HG03457 (cell line): ENCODE data around the gene BPIFB2.

Source experiments
- ATAC-seq: cut with Tn5 transposase; IDR thresholded peaks from one replicate; pipeline ENCODE4 v1.9.1; 2021; ENCODE audit warnings: moderate number of reproducible peaks; ENCODE audit not compliant: unreplicated experiment

Gene BPIFB2

DNA sequence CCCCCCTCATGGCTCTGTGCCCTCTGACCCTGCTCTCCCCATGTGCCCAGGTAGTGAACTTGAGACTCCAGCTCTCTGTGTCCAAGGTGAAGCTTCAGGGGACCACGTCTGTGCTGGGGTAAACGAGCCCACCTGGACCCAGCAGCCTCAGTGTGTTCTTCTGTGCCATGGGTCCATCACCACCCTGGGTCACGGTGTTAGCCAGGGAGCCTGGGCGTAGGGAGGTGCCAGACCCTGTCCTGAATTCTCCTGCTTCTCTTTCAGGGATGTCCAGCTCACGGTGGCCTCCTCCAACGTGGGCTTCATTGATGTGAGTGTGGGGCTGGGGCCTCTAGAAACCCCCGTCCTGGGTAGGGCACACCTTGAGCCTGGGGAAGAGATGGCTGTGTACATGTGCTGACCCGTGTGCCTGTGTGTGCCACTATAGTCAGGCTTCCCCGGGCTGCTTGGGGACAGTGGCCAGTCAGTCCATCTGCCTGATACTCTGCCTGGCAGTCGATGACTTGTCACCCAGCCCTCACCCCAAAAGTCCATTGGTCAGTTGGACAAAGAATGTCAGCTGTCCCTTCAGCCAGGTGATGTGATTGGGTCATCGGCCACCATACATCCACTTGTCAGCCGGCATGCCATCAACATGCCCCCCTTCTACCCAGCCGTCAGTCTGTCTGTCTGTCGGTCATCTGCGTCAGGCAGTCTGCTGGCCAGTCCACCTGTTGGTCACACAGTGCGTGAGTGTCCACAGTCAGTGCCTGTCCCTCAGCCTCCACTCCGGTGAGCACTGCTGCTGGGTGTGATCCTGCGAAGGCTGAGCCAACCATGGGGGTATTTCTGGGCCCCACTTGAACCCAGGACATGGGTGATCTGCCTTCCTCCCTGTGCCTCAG is 13.0 kb downstream of the BPIFB2 start:
- ATAC-seq: no peak

- no peak for ATAC-seq
Measured at GRCh38 chr20:33021879-33022278, 14.4 kb downstream of the BPIFB2 start.

DNA sequence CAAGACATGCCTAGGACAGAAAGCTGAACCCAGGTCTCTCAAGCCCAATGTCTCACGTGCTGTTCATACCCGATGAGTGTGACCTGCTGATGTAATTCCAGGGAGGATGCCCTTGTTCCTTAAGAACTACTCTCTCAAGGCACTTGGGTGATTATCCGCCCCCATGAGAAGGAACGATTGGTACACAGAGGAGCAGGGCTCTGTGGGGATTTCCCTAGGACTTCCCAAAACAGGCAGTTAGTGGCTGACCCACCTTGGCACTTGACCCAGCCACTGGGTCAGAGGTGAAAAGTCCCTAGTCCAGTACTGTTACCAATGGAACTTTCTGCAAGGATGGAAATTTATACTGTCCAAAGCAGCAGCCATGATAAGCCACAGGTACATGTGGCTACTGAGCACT is 14.8 kb downstream of the BPIFB2 start:
- no peak for ATAC-seq

DNA sequence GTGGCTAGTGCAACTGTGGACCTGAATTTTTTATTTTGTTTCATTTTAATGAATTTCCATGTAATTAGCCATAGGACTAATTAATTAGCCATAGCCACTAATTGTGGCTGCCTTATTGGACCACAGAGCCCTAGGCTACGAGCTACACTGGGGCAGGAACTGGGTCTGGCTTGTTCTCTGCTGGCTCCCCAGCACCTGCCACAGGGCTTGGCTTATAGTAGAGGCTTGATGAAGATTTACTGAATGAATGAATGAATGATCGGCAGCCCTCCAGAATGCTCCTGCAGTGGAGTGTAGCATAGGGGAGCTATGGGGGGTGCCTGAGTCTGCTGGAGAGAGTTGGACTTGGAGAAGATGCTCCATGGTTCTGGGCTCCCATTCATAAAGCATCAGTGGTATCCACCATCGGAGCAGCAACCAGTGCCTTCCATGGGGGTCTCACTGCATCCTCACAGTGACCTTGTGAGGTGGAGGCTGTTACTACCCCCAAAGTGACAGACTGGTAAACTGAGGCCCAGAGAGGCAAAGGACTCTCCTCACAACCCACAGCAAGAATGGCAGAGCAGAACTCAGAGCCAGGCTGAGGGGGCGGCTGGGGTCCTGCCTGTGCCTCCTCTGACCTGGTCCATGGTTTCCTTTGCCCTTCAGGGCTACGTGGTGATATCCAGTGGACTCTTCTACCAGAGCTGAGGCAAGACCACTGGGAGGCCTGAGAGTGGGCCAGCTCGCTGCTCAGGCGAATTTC is 15.4 kb downstream of the BPIFB2 start:
- ATAC-seq: no peak

GRCh38 chr20:33023439-33024242 is 16.1 kb downstream of the BPIFB2 start:
- no peak for ATAC-seq

DNA sequence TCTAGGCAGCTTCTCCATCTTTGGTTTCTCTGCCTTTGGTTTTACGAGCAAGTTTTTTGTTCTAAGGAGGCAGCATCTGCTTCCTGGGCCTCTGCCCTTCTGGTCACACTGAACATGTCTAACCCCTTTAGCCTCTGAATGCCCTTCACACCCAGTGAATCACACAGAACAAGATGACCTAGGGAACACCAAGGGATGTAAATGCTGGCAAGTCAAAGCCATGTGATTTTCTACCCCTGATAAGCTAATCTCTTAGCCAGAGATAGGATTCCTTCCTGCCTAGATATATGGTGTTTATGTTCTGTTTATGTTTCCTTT is 16.7 kb downstream of the BPIFB2 start:
- ATAC-seq: no peak

- no peak for ATAC-seq
Measured at GRCh38 chr20:33024609-33025317, 17.3 kb downstream of the BPIFB2 start.

DNA sequence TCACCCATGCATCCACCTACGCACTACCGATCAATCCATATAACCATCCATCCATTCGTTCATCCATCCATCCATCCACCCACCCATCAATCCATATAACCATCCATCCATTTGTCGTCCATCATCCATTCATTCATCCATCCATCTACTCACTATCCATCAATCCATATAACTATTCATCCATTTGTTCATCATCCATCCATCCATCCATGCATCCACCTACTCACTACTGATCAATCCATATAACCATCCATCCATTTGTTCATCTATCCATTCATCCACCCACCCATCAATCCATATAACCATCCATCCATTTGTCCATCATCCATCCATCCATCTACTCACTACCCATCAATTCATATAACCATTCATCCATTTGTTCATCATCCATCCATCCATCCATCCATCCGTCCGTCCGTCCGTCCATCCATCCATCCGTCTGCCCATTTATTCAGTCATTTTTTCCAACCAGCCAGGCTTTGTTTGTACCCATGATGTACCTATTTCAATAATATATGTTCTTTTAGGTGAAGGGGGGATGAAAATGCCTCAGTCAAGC is 17.9 kb downstream of the BPIFB2 start:
- no peak for ATAC-seq

- ATAC-seq: no peak
Measured at GRCh38 chr20:33026072-33026778, 18.7 kb downstream of the BPIFB2 start.

GRCh38 chr20:33026779-33027759 is 19.6 kb downstream of the BPIFB2 start:
- ATAC-seq: no peak

DNA sequence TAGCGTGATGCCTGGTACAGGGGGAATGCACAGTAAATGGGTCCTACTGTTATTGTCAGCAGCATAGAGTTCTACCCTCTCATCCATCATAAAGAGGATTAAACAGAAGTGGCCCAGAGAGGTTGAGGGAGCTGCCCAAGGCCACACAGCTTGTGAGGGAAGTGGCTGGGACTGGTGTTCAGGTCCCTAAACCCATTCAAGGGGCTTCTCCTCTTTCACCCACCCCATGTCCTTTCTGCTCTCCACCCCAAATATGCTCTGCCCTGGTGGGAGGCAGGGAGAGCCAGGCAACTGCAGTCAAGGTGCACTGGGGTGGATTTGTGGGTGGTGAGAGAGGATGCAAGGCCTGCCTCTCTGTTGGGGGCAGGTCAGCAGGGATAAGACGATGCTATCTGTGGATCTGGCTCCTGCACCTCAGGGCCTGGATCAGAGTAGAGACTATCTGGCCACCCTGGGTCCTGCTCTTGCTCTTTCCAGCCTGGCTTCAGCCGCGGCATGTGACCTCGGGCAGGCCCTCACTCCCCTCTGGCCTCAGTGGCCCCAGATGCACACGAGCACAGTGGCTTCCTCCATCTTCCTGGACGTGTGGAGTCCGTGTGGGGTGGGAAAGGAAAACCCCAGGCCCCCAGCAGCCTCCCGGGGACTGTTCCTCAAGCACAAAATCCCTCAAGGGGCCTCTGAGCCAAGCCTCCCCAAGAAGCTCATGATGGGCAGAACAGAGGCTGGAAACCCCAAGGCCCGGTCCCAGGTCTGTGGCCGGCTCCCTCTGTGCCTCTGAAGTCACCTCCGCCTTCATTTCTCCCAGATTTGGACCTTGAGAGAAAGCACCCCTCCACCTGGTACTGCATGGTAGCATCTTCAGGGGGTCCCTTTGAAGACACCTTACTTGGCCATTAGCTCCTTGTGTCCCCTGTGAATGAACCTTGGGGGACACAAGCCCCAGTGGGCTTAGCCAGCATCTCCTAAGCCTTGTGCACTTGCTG is 20.6 kb downstream of the BPIFB2 start:
- ATAC-seq: no peak

DNA sequence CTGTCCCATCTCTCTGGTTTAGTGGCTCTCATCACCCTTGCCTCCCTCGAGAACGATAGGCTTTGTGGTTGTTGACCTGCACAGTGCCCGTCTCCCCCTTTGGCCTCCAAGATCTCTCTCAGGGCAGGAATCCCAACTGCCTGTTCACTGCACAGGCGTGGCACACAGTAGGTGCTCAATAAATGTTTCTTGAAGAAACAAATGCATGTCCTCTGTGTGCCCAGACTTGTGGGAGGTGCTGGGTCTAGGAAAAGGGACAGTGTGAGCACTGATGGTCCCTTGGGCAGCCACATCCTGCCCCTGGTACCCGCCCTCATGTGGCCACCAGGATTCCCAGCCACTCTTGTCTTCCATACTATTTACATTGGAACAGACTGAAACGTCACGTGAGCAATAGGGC is 21.4 kb downstream of the BPIFB2 start:
- no peak for ATAC-seq

- ATAC-seq: no peak
Measured at GRCh38 chr20:33030076-33030475, 22.6 kb downstream of the BPIFB2 start.

DNA sequence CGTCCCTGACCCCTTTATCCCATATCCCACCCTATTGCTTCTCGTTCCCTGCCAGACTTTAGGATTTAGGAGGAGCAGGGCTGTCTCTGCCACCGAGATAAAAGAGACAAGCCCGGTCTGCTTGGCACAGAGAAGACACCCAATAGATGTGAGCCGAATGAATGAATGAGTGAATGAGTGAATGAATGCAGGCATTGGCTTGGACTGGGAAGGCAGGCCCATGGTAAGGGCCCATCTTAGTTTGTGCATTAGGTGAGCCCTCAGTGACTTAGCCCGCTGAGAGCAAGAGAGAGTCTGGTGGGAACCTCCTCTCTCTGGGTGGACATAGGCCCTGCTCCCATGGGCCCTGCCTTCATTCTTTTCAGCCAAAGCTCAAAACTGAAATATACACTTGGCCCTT is 23.1 kb downstream of the BPIFB2 start:
- no peak for ATAC-seq

DNA sequence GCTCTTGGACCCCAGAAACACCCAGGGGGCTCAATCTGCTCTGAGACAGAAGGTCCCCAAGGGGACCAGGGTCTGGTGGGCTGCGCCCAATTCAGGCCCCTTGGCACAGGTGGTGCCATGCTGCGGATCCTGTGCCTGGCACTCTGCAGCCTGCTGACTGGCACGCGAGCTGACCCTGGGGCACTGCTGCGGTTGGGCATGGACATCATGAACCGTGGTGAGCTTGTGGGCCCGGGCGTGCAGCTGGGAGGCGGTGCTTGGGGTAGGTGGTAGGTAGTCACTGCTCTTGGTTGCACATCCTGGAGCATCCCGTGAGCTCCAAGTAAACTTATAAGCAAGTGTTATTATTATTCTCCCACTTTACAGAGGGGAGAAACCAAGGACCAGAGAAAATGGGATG is 24.0 kb downstream of the BPIFB2 start, which contains the start of gene BPIFB6:
BPIFB6 (plus strand) TSS at position 118 of the 400 bp plus-strand sequence; CDS start at position 118, 0 bp downstream.
- no peak for ATAC-seq

DNA sequence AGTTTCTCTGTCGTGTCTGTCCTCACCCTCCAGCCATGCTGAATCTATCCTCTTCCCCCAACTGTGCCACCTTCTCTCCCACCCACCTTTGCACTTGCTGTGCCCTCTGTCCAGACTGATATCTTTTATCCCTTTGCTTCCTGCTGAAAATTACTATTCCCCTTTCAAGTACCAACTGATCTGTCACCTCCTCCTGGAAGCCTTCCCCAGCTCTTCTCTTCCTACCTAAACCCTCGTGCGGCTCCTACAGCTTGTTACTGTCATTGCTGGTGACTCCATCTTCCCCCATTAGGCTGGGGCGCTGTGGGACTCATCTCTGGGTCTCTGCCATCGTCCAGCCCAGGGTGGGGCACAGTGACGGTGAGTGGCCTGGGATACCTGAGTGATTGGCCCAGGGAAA is 25.1 kb downstream of the BPIFB2 start:
- ATAC-seq: no peak

GRCh38 chr20:33033381-33033780 is 25.9 kb downstream of the BPIFB2 start:
- no peak for ATAC-seq
